ENCODE results near the gene ZBTB7C. TPM values are rescaled to one million over a fixed set of nuclear protein-coding genes. Genes with fewer than 3 reads are reported as not detected.

Gene ZBTB7C
- total RNA-seq, 1 experiment from 2014 or later, result not detected

GRCh38 chr18:48433541-48433940 is 24.4 kb upstream of the ZBTB7C start:
- Histone ChIP-seq H3K27ac (no peak overlapping the region), H3K4me1 (no peaks in the 10 kb centered on the region), H3K9me3 (replicated peaks) (no peaks in the 10 kb centered on the region), H3K27me3 (no peaks in the 10 kb centered on the region), H3K4me3 (no peak overlapping the region), H3K36me3 (no peaks in the 10 kb centered on the region)
- no peak for DNase-seq

- H3K9me3 ChIP-seq (replicated peaks), result no peaks in the 10 kb centered on the region
- DNase-seq, result no peak
- H3K27ac ChIP-seq, result no peak overlapping the region
- H3K27me3 ChIP-seq, result no peaks in the 10 kb centered on the region
- H3K4me1 ChIP-seq, result no peaks in the 10 kb centered on the region
- H3K36me3 ChIP-seq, result no peaks in the 10 kb centered on the region
- H3K4me3 ChIP-seq, result no peak overlapping the region
These were observed 21.0 kb upstream of the ZBTB7C start for GRCh38 chr18:48430150-48430549.

GRCh38 chr18:48428475-48429177 is 19.4 kb upstream of the ZBTB7C start:
- Histone ChIP-seq H3K4me1 (no peaks in the 10 kb centered on the region), H3K27ac (no peak overlapping the region), H3K9me3 (replicated peaks) (no peaks in the 10 kb centered on the region), H3K27me3 (no peaks in the 10 kb centered on the region), H3K4me3 (no peak overlapping the region), H3K36me3 (no peaks in the 10 kb centered on the region)
- peak; percentile 71 to 75 for DNase-seq

GRCh38 chr18:48422947-48423378 is 13.8 kb upstream of the ZBTB7C start:
- Histone ChIP-seq H3K27ac (no peak overlapping the region), H3K36me3 (no peaks in the 10 kb centered on the region), H3K4me3 (no peak overlapping the region), H3K27me3 (no peaks in the 10 kb centered on the region), H3K4me1 (no peaks in the 10 kb centered on the region), H3K9me3 (replicated peaks) (no peaks in the 10 kb centered on the region)
- DNase-seq, result no peak

- Histone ChIP-seq H3K4me3 (no peak overlapping the region), H3K36me3 (no peaks in the 10 kb centered on the region), H3K27ac (no peak overlapping the region), H3K9me3 (replicated peaks) (no peaks in the 10 kb centered on the region), H3K27me3 (no peaks in the 10 kb centered on the region), H3K4me1 (no peaks in the 10 kb centered on the region)
- no peak for DNase-seq
These were observed 10.3 kb upstream of the ZBTB7C start for GRCh38 chr18:48419277-48420022.

- Histone ChIP-seq H3K36me3 (no peaks in the 10 kb centered on the region), H3K27ac (no peak overlapping the region), H3K4me3 (no peak overlapping the region), H3K9me3 (replicated peaks) (no peaks in the 10 kb centered on the region), H3K27me3 (no peaks in the 10 kb centered on the region), H3K4me1 (no peaks in the 10 kb centered on the region)
- DNase-seq, result no peak
These were observed 9.5 kb upstream of the ZBTB7C start for GRCh38 chr18:48418539-48419276.

- Histone ChIP-seq H3K9me3 (replicated peaks) (no peaks in the 10 kb centered on the region), H3K36me3 (no peaks in the 10 kb centered on the region), H3K4me1 (no peaks in the 10 kb centered on the region), H3K27ac (no peak overlapping the region), H3K4me3 (no peak overlapping the region), H3K27me3 (no peaks in the 10 kb centered on the region)
- no peak for DNase-seq
These were observed 8.8 kb upstream of the ZBTB7C start for GRCh38 chr18:48417985-48418384.

- Histone ChIP-seq H3K27ac (no peak overlapping the region), H3K9me3 (replicated peaks) (no peaks in the 10 kb centered on the region)
- no peak for DNase-seq
These were observed 4.2 kb upstream of the ZBTB7C start for GRCh38 chr18:48413342-48413741.

GRCh38 chr18:48412339-48412929 is 3.3 kb upstream of the ZBTB7C start:
- Histone ChIP-seq H3K27me3 (no peaks in the 10 kb centered on the region), H3K4me3 (no peak overlapping the region), H3K27ac (no peak overlapping the region), H3K9me3 (replicated peaks) (no peaks in the 10 kb centered on the region), H3K36me3 (no peaks in the 10 kb centered on the region), H3K4me1 (no peaks in the 10 kb centered on the region)
- DNase-seq, result peak in 1 of 2 experiments; percentile 28

More at GRCh38 chr18:48413342-48413741, 4.2 kb upstream of the ZBTB7C start:
- Histone ChIP-seq H3K4me1 (no peaks in the 10 kb centered on the region), H3K27me3 (no peaks in the 10 kb centered on the region), H3K4me3 (no peak overlapping the region), H3K36me3 (no peaks in the 10 kb centered on the region)

- Histone ChIP-seq H3K4me1 (no peaks in the 10 kb centered on the region), H3K9me3 (replicated peaks) (no peaks in the 10 kb centered on the region), H3K36me3 (no peaks in the 10 kb centered on the region), H3K4me3 (peak overlapping the region; percentile 64), H3K27me3 (no peaks in the 10 kb centered on the region), H3K27ac (no peak overlapping the region)
- DNase-seq, result peak; percentile 82 to 83
These were observed 1.1 kb upstream of the ZBTB7C start for GRCh38 chr18:48410095-48410920.

- peak overlapping the region; percentile 64 for H3K4me3 ChIP-seq
- peak in 1 of 2 experiments; percentile 8 for DNase-seq
- H3K4me1 ChIP-seq, result no peaks in the 10 kb centered on the region
- H3K27ac ChIP-seq, result no peak overlapping the region
- no peaks in the 10 kb centered on the region for H3K27me3 ChIP-seq
- no peaks in the 10 kb centered on the region for H3K9me3 ChIP-seq (replicated peaks)
- H3K36me3 ChIP-seq, result no peaks in the 10 kb centered on the region
These were observed 460 bp upstream of the ZBTB7C start for GRCh38 chr18:48409591-48410094.

- no peaks in the 10 kb centered on the region for H3K27me3 ChIP-seq
- DNase-seq, result no peak
- no peak overlapping the region for H3K27ac ChIP-seq
- H3K9me3 ChIP-seq (replicated peaks), result no peaks in the 10 kb centered on the region
- peaks cover 4% of the 10 kb centered on the region; the same call in 1 of the 2 replicates for H3K4me1 ChIP-seq
- no peak overlapping the region for H3K4me3 ChIP-seq
- H3K36me3 ChIP-seq, result no peaks in the 10 kb centered on the region
These were observed 964 bp downstream of the ZBTB7C start for GRCh38 chr18:48408111-48408726.

GRCh38 chr18:48407358-48407757 is 1.8 kb downstream of the ZBTB7C start:
- Histone ChIP-seq H3K27ac (no peak overlapping the region), H3K36me3 (no peaks in the 10 kb centered on the region), H3K9me3 (replicated peaks) (no peaks in the 10 kb centered on the region), H3K27me3 (no peaks in the 10 kb centered on the region), H3K4me3 (no peak overlapping the region), H3K4me1 (peaks cover 12% of the 10 kb centered on the region)
- DNase-seq, result no peak
